Spleen (tissue), 11 donors: ENCODE data around the gene ZNF687. TPM values are rescaled to one million over a fixed set of nuclear protein-coding genes. Genes with fewer than 3 reads are reported as not detected.

ENCODE experiments used
- DNase-seq: peaks from one replicate; pipeline ENCODE4 v3.0.0-alpha.2; 2020
- H3K27ac ChIP-seq, 8 donors: fragments of 200-600 bp; sonication (generic) in 7 of 8; 1 replicate in 4 of 8; 2 replicates in 4 of 8; pipeline versions ENCODE4 v1.5.0 to v1.8.0; 2016 to 2021; ENCODE audit warnings: inconsistent platforms in 4 of 8, mild to moderate bottlenecking in 4 of 8, moderate library complexity in 1 of 8
- H3K27me3 ChIP-seq, 7 donors: fragments of 200-600 bp; sonication (generic) in 6 of 7; replicated peaks in 1 of 7; 1 replicate in 4 of 7; 2 replicates in 3 of 7; pipeline versions ENCODE4 v1.5.0 to v1.8.0; 2016 to 2021; ENCODE audit warnings: inconsistent platforms in 3 of 7, mild to moderate bottlenecking in 1 of 7
- H3K36me3 ChIP-seq, 6 donors: fragments of 200-600 bp; sonication (generic) in 5 of 6; 1 replicate in 4 of 6; 2 replicates in 2 of 6; pipeline versions ENCODE4 v1.5.0 to v1.8.0; 2016 to 2021; ENCODE audit warnings: inconsistent platforms in 2 of 6
- H3K4me1 ChIP-seq, 6 donors: fragments of 200-600 bp; sonication (generic) in 5 of 6; 1 replicate in 3 of 6; 2 replicates in 3 of 6; pipeline versions ENCODE4 v1.5.0 to v1.8.0; 2016 to 2021; ENCODE audit warnings: inconsistent platforms in 3 of 6
- H3K4me3 ChIP-seq, 8 donors: fragments of 200-600 bp; sonication (generic) in 7 of 8; 1 replicate in 4 of 8; 2 replicates in 4 of 8; pipeline versions ENCODE4 v1.5.0 to v1.8.0; 2016 to 2021; ENCODE audit warnings: inconsistent platforms in 4 of 8, mild to moderate bottlenecking in 4 of 8, moderate library complexity in 2 of 8
- H3K9me3 ChIP-seq, 8 donors: fragments of 200-600 bp; sonication (generic) in 7 of 8; 1 replicate in 4 of 8; 2 replicates in 4 of 8; pipeline versions ENCODE4 v1.5.0 to v1.8.0; 2016 to 2021; ENCODE audit warnings: inconsistent platforms in 4 of 8
- POLR2A ChIP-seq, 3 donors: fragments of 450-650 bp; IDR thresholded peaks; one replicate each; pipeline ENCODE4 v1.5.1; 2017; ENCODE audit warnings: antibody characterized with exemption in 3 of 3, mild to moderate bottlenecking in 1 of 3
- POLR2AphosphoS5 ChIP-seq, 3 donors: sonication (generic); formaldehyde crosslinking; IDR thresholded peaks; one replicate each; pipeline ENCODE4 v1.5.1; 2017; ENCODE audit warnings: antibody characterized with exemption in 3 of 3
- WGBS, 5 donors: extraction: QIAGEN DNeasy Blood & Tissue Kit in 3 of 5; methylation state at CpG; one replicate each; pipeline versions ENCODE4 v1.1.5 to v1.1.7; 2013 to 2018; 5-methylcytosine and 5-hydroxymethylcytosine counted together
- intact Hi-C: fragments of 100-400 bp; cut with DNase I; formaldehyde crosslinking; loops from one replicate; pipeline ENCODE4 v1.15.0; 2023; ENCODE audit warnings: low total_unique reads
- polyA plus RNA-seq, 3 donors: library from polyadenylated mRNA; stranded (reverse); fragments of 200-250 nt; gene quantifications; one replicate each; pipeline ENCODE4 v1.2.1, GENCODE V29; 2013
- total RNA-seq, 7 donors: library from RNA; depleted of rRNA in 3 of 7; stranded (reverse); fragments of >200 nt in 3 of 7; fragmentation: NEBNext Ultra II Directional in 4 of 7; extraction: Animal tissue kit (Norgen Biotek cat#: 25700) in 4 of 7; gene quantifications; one replicate each; pipeline versions ENCODE4 v1.1.0 to v1.2.1, GENCODE V29; 2016 to 2021
- TF ChIP-seq, protein P1 (sequence below), 11 experiments: fragments of 200-600 bp in 7 of 11; fragments of 450-650 bp in 4 of 11; sonication (generic) in 4 of 11; IDR thresholded peaks in 8 of 11; conservative IDR thresholded peaks in 3 of 11; 1 replicate in 7 of 11; 2 replicates in 4 of 11; pipeline versions ENCODE4 v1.4.0 to v1.8.0; 2016 to 2021; ENCODE audit warnings: antibody characterized with exemption in 11 of 11, inconsistent platforms in 4 of 11, mild to moderate bottlenecking in 1 of 11
- donor health status: healthy with polysubstance abuse.
- donor health status: DM: no; HTN: no; CAD: no; lungs with moderate emphysema.
- donor health status: DM: no; HTN: no; CAD: no.
- donor health status: Bipolar disorder and iron deficiency.
- donor health status: healthy.
- donor health status: DM: no; HTN: no; CAD: no.
- donor health status: DM: yes; HTN: yes; CAD: no.

The ZNF687 gene
- total and polyA plus RNA-seq, 10 donors: 9.1 to 46.6 (median 30.4) TPM

DNA sequence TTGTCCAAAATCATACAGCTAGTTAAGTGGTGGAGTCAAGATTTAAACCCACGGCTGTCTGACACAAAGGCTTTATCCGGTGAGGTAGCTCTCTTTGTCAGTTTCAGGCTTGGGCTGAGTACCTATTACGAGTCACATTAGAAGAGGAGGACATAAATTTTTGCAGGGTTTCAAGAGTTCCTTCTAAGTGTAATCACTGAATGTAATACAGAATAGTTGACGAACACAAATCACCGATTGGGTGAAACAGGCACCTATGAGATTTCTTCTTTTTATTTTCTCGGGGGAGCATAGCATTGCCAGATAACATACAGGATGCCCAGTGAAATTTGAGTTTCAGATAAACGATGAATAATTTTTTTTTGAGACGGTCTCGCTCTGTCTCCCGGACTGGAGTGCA lies 26.7 kb upstream of the ZNF687 start:
- peak overlapping the region in 7 of 8 donors; percentile 92 to 96 (median 92) for H3K27ac ChIP-seq
- H3K4me1 ChIP-seq: peaks cover 11 to 69% (median 44%) of the 10 kb centered on the region in 6 donors
- no peaks in the 10 kb centered on the region for H3K9me3 ChIP-seq
- no peak for DNase-seq
- intact Hi-C loops: no loop called here
- 37 to 53% (median 40%) methylated on average over 10 of the region's 10 CpGs for WGBS, 5 donors
- H3K36me3 ChIP-seq: peaks cover 0 to 21% (median 0%) of the 10 kb centered on the region in 6 donors
- TF ChIP-seq POLR2A (IDR thresholded peaks at IDR 0.05) (no peak), POLR2AphosphoS5 (IDR thresholded peaks at IDR 0.05) (no peak)
- TF ChIP-seq, protein P1, sequence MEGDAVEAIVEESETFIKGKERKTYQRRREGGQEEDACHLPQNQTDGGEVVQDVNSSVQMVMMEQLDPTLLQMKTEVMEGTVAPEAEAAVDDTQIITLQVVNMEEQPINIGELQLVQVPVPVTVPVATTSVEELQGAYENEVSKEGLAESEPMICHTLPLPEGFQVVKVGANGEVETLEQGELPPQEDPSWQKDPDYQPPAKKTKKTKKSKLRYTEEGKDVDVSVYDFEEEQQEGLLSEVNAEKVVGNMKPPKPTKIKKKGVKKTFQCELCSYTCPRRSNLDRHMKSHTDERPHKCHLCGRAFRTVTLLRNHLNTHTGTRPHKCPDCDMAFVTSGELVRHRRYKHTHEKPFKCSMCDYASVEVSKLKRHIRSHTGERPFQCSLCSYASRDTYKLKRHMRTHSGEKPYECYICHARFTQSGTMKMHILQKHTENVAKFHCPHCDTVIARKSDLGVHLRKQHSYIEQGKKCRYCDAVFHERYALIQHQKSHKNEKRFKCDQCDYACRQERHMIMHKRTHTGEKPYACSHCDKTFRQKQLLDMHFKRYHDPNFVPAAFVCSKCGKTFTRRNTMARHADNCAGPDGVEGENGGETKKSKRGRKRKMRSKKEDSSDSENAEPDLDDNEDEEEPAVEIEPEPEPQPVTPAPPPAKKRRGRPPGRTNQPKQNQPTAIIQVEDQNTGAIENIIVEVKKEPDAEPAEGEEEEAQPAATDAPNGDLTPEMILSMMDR (IDR thresholded peaks at IDR 0.05 in 8 of 11, conservative IDR thresholded peaks at IDR 0.05 in 3 of 11): no peak
- H3K4me3 ChIP-seq: peak overlapping the region; percentile 77 to 98 (median 83)
- H3K27me3 ChIP-seq: no peaks in the 10 kb centered on the region

DNA sequence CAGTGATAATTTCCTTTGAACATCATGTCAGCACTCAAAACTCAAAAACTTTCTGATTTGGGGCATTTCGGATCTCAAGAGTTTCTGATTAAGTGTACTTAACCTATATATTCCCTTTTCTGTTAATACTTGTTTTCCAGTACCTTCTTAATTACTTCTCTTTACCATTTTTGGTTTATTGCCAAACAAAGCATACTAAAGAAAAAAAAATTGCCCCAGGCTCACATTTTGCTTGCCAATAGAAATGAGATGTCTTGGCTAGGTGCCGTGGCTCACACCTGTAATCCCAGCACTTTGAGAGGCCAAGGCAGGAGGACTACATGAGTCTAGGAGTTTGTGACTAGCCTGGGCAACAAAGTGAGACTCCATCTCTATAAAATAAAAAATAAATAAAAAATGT lies 22.7 kb upstream of the ZNF687 start:
- Histone ChIP-seq H3K36me3 (peaks cover 0 to 45% (median 23%) of the 10 kb centered on the region in 6 donors), H3K4me1 (peaks cover 11 to 65% (median 38%) of the 10 kb centered on the region in 6 donors), H3K9me3 (no peaks in the 10 kb centered on the region), H3K27ac (no peak overlapping the region), H3K27me3 (no peaks in the 10 kb centered on the region), H3K4me3 (no peak overlapping the region)
- TF ChIP-seq, protein P1 (IDR thresholded peaks at IDR 0.05 in 8 of 11, conservative IDR thresholded peaks at IDR 0.05 in 3 of 11): no peak
- TF ChIP-seq POLR2A (IDR thresholded peaks at IDR 0.05): no peak
- no peak for TF ChIP-seq POLR2AphosphoS5 (IDR thresholded peaks at IDR 0.05)
- 88 to 98% (median 91%) methylated on average over 2 of the region's 2 CpGs for WGBS, 5 donors
- DNase-seq: no peak
- intact Hi-C loops: no loop called here

DNA sequence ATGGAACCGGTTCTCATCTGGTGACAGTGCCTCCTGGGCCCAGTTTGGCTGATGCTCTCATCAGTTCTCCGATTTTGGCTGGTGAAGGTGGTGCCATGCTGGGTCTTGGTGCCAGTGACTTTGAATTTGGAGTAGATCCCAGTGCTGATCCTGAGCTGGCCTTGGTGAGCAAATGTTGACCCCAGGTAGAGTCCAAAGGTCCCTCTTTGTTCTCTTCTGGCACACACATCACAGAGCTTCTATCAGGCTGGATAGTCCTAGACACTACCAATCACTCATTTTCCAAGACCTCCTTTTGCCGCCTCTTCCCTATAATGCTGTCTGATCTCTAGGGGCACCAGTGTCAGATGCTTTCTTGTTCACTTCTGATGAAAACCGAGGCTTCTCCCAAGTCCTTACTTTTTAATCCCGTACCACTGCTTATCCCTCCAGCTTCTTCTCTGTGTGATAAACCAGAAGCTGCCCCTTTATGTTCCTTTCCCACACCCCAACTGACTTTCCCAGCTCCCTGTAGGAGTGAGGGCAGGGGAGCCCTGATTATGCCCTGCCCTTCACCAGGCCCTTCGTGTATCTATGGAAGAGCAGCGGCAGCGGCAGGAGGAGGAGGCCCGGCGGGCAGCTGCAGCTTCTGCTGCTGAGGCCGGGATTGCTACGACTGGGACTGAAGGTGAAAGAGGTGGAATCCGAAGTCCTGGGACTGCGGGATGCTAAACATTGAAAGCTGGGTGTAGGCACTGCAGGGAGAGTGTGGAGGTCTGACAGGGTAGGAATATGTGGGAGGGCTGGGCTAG lies 16.5 kb upstream of the ZNF687 start:
- intact Hi-C loops: no loop called here
- 88 to 94% (median 92%) methylated on average over 14 of the region's 14 CpGs for WGBS, 5 donors
- peaks cover 8 to 92% (median 73%) of the 10 kb centered on the region in 6 donors for H3K36me3 ChIP-seq

More for the DNA sequence above, 16.5 kb upstream of the ZNF687 start:
- H3K27me3 ChIP-seq: no peaks in the 10 kb centered on the region
- no peak overlapping the region for H3K4me3 ChIP-seq
- H3K27ac ChIP-seq: peak overlapping the region in 3 of 8 donors; percentile 65 to 73 (median 65)
- TF ChIP-seq POLR2A (IDR thresholded peaks at IDR 0.05) (no peak), POLR2AphosphoS5 (IDR thresholded peaks at IDR 0.05) (peak in 1 of 3 donors; percentile 39)
- TF ChIP-seq, protein P1 (IDR thresholded peaks at IDR 0.05 in 8 of 11, conservative IDR thresholded peaks at IDR 0.05 in 3 of 11): no peak
- no peak for DNase-seq
- peaks cover 0 to 18% (median 4%) of the 10 kb centered on the region in 6 donors for H3K4me1 ChIP-seq
- no peaks in the 10 kb centered on the region for H3K9me3 ChIP-seq
